CD1c-positive myeloid dendritic cell (primary cell): ENCODE measurements around the gene PIGQ.
"Not testable (repeated sequence)": the region's sequence is repeated elsewhere in the genome, so short reads cannot be mapped to it uniquely, and the experiment has no call there.

Experiments used
- DNase-seq: peaks from one replicate; pipeline ENCODE4 v3.0.0-alpha.2; 2016; ENCODE audit errors: extremely low spot score

The PIGQ gene

GRCh38 chr16:586047-586644, 16.4 kb downstream of the PIGQ start:
- no peak for DNase-seq

GRCh38 chr16:586645-587590, 17.1 kb downstream of the PIGQ start:
- DNase-seq = no peak

- no peak for DNase-seq
Measured at GRCh38 chr16:588639-588888, 18.8 kb downstream of the PIGQ start.

GRCh38 chr16:588889-589657, 19.3 kb downstream of the PIGQ start:
- peak; percentile 96 for DNase-seq

DNA sequence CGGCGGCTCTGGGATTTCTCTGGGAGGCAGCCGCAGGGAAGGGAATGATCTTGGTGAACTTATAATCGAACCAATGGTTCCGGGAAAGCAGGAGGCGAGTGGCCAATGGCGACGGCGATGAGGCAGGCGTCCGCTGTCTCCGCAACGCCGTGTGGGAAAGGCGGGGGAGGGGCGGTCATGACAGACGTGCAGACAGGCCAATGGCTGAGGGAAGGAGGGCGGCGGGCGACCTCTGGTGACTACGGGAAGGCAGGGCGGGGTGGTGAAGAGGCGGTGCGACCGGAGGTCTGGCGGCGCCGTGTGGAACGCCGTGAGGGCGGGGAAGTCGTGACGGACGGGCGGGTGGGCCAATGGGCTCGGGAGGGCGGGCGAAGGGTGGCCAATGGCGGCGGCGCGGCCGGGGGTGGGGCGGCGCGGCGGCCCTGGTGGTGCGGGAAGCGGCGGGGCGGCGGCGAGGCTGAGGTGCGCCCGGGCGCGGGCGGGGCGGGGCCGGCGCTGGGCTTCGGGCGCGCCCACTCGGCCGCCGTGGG, 20.0 kb downstream of the PIGQ start, which contains the start of gene RAB40C:
Gene RAB40C (plus strand): TSS at position 409 of the 530 bp plus-strand sequence. CDS start 226 bp downstream, outside the sequence.
- DNase-seq = peak; percentile 98

DNA sequence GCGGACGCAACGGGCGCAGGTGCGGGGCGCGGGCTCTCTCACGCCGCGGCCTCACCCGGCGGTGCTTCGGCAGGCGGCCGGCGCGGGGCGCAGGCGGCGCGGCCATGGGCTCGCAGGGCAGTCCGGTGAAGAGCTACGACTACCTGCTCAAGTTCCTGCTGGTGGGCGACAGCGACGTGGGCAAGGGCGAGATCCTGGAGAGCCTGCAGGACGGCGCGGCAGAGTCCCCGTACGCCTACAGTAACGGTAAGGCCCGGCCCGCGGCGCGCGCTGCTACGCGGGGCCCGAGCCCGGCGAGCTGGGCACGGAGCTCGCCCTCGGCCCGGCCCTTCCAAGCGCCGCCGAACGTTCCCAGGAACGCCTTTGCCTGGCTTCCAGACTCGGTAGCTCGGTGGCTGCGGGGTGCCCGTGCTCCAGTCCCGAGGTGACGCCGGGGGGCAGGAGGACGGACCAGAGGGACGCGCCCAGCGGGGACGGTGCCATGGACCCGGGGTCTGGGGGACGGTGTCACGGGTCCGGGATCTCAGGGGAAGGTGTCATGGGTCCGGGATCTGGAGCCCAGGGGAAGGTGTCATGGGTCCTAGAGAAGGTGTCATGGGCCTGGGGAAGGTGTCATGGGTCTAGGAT, 20.5 kb downstream of the PIGQ start:
- DNase-seq = no peak

GRCh38 chr16:590815-591200, 21.0 kb downstream of the PIGQ start:
- no peak for DNase-seq

DNA sequence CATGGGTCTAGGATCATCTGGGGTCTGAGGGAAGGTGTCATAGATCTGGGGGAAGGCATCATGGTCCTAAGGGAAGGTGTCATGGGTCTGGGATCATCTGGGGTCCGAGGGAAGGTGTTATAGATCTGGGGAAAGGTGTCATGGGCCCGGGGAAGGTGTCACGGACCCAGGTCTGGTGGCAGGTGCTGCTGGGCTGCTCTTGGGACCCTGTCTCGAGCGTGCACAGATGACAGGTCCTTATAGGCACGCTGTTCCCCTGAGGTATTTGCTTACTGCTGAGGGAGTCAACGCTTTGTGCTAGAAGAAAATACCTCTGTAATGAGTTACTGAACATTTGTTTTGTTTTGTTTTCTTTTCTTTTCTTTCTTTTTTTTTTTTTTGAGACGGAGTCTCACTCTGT, 21.5 kb downstream of the PIGQ start:
- DNase-seq = no peak

GRCh38 chr16:591892-592517, 22.2 kb downstream of the PIGQ start:
- DNase-seq = no peak

- peak; percentile 69 for DNase-seq
Measured at GRCh38 chr16:592518-593306, 22.9 kb downstream of the PIGQ start.

- DNase-seq = no peak
Measured at GRCh38 chr16:593406-593805, 23.6 kb downstream of the PIGQ start.

- DNase-seq = no peak
Measured at GRCh38 chr16:593807-594206, 24.0 kb downstream of the PIGQ start.

- no peak for DNase-seq
Measured at GRCh38 chr16:595094-595528, 25.3 kb downstream of the PIGQ start.

GRCh38 chr16:595942-596735, 26.4 kb downstream of the PIGQ start:
- DNase-seq = peak; percentile 18

DNA sequence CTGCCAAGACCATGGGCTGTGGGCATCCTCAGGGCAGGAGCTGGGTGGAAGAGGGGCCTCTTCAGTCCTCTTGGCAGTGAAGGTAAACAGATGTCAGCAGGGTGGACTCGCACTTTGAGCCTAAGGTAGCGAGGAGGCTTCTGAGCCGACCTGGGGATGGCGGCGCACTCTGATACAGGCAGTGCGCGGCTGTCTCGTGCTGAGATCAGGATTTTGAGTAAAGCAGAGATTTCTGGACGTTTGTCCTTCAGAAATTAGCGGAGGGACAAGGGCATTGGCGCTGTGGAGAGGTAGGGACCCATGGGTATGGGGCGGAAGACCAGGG, 26.9 kb downstream of the PIGQ start:
- no peak for DNase-seq

- not testable (repeated sequence) for DNase-seq
Measured at GRCh38 chr16:597655-598054, 27.9 kb downstream of the PIGQ start.

- DNase-seq = no peak
Measured at GRCh38 chr16:598823-599739, 29.3 kb downstream of the PIGQ start.

DNA sequence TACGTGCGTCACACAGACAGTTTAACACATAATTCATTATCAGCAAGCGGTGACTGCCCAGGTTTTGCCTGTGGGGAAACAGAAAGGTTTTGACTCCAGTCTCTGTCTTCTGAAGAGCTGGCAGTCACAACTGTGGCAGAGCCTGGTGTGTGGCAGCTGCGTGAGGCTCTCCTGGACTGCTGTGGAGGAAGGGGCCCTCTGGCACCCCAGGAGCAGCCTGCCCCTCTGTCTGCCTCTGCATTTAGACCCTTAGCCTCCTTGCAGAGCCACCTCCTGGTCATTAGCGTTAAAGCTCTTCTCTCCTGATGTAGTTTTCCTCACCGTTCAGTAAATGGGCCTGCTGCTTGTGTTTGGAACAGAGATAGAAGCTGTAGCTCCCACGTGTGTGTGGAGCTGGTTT, 31.0 kb downstream of the PIGQ start:
- no peak for DNase-seq

DNA sequence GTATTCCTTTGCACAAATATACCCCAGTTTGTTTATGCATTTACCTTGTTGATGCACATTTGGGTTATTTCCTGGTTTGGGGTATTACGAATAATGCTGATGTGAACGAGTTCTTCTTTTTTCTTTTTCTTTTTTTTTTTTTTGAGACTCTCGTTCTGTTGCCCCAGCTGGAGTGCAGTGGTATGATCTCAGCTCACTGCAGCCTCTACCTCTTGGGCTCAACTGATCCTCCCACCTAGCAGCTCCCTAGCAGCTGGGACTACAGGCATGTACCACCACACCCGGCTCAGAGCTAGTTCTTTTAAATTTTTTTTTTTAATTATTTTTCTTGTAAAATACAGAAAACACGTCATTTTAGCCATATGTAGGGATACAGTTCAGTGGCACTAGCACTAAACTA, 34.2 kb downstream of the PIGQ start:
- DNase-seq = no peak
